NCI-H1694 (cell line): ENCODE data around the gene HAUS7.

Experiments used
- DNase-seq: peaks from one replicate; lab custom pipeline; 2025; lab: John Stamatoyannopoulos, UW

HAUS7 gene

GRCh38 chrX:153499341-153499740 is 29.0 kb upstream of the HAUS7 start:
- peak; percentile 36 for DNase-seq

GRCh38 chrX:153498453-153498852 is 28.1 kb upstream of the HAUS7 start:
- DNase-seq, result no peak

- DNase-seq, result no peak
These were observed 26.2 kb upstream of the HAUS7 start for GRCh38 chrX:153496590-153496959.

GRCh38 chrX:153495903-153496589 is 25.7 kb upstream of the HAUS7 start:
- DNase-seq, result no peak

GRCh38 chrX:153495362-153495751 is 25.0 kb upstream of the HAUS7 start:
- peak; percentile 57 for DNase-seq

- peak; percentile 57 for DNase-seq
These were observed 24.4 kb upstream of the HAUS7 start, which contains the start of gene BGN for GRCh38 chrX:153494541-153495361. Gene BGN, plus strand, starts transcription at chrX:153494980. Its CDS starts 9,652 bp downstream, at chrX:153504632.

GRCh38 chrX:153494061-153494460 is 23.7 kb upstream of the HAUS7 start:
- DNase-seq, result no peak

- DNase-seq, result no peak
These were observed 22.7 kb upstream of the HAUS7 start for GRCh38 chrX:153493085-153493484.

GRCh38 chrX:153492543-153492942 is 22.2 kb upstream of the HAUS7 start:
- DNase-seq, result no peak

- no peak for DNase-seq
These were observed 21.5 kb upstream of the HAUS7 start for GRCh38 chrX:153491918-153492317.

GRCh38 chrX:153491351-153491914 is 21.1 kb upstream of the HAUS7 start:
- no peak for DNase-seq

GRCh38 chrX:153490217-153490930 is 20.0 kb upstream of the HAUS7 start:
- DNase-seq, result no peak

- DNase-seq, result no peak
These were observed 18.0 kb upstream of the HAUS7 start for GRCh38 chrX:153488231-153488914.

- no peak for DNase-seq
These were observed 17.3 kb upstream of the HAUS7 start for GRCh38 chrX:153487590-153488071.

GRCh38 chrX:153486171-153486570 is 15.8 kb upstream of the HAUS7 start:
- no peak for DNase-seq

GRCh38 chrX:153485396-153486080 is 15.2 kb upstream of the HAUS7 start:
- DNase-seq, result no peak

- DNase-seq, result no peak
These were observed 12.1 kb upstream of the HAUS7 start for GRCh38 chrX:153482376-153483015.

GRCh38 chrX:153481043-153481442 is 10.7 kb upstream of the HAUS7 start:
- DNase-seq, result no peak

GRCh38 chrX:153478746-153479145 is 8.4 kb upstream of the HAUS7 start:
- no peak for DNase-seq

- DNase-seq, result no peak
These were observed 7.5 kb upstream of the HAUS7 start for GRCh38 chrX:153477901-153478300.
